Activated CD8-positive, alpha-beta memory T cell treated with anti-CD3 and anti-CD28 coated beads for 1 hour (primary cell): Measurements from ENCODE around the gene STK10.
"Not testable (repeated sequence)": the region's sequence is repeated elsewhere in the genome, so short reads cannot be mapped to it uniquely, and the experiment has no call there.

Experiments used
- DNase-seq, 2 donors: peaks; one replicate each; pipeline ENCODE4 v3.0.0-alpha.2; 2020; ENCODE audit warnings: low read depth in 1 of 2; ENCODE audit errors: extremely low read depth in 1 of 2

The STK10 gene

DNA sequence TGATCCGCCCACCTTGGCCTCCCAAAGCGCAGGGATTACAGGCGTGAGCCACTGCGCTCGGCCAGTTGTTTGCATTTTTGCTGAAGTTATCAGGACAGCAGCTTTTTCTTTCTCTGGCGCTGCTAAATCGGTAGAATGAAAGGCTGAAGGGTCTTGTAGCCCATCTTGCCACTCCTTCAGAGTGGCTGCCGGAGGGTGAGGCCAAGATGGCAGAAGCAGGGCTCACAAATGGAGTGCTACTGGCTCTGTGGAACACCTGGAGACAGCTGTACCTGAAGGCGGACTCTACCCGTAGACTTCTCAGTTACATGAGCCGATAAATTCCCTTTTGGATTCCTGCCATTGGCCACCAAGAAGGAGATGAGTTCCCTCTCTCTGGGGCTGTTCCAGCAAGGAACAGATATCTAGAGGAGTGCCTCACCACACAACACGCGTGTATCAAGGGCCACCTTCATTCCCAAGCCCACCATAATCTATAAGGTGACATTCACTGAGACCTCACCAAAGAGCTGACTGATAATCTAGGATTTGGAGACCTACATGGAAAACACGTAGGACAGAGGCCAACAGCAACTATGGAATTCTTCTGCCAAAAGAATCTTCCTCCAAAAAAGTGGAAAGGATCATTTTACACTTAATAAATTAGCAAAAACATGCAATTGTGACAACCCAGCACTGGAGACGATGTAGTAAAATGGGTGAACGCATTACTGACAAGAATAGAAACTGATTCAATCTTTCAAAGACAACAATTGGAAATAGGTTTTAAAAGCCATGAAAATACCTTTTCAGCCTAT, 21.8 kb downstream of the STK10 start:
- no peak for DNase-seq

DNA sequence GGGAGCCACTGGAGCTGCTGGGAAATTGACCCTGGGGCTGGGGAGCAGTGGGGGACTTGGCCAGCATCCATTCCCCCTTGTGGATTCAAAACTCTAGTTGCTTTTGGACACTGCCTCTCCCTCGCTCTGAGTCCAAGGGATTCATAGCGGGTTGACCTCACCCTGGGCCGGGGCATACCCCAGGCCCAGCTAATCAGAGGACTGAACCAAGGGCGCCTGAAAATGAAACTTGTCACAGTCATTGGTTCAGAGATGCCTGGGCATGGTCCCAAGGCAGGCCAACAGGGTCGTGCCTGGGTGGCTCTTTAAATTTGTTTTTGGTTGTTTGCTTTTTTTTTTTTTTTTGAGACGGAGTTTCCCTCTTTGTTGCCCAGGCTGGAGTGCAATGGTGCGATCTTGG, 22.6 kb downstream of the STK10 start:
- DNase-seq, result no peak

DNA sequence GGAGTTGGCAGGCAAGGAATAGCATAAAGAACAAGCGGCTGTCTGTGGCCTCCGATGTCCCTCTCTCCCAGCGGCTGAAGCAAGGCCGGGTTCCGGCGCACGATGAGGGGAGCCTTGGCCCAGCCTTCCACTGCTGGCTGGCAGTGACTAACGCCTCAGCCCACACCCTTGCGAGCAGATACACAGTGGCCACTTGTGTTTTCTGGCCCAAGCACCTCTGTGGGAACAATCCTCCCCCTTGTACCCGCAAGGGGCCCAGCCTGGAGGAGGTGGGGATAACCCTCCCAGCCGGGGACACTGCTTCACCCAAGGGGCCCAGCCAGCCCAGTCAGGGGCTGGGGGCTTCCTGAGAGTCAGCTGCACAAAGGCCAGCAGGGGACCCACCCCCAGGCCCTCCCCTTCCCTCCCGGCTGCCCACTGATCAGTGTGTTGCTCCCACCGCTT, 23.2 kb downstream of the STK10 start:
- no peak for DNase-seq

DNA sequence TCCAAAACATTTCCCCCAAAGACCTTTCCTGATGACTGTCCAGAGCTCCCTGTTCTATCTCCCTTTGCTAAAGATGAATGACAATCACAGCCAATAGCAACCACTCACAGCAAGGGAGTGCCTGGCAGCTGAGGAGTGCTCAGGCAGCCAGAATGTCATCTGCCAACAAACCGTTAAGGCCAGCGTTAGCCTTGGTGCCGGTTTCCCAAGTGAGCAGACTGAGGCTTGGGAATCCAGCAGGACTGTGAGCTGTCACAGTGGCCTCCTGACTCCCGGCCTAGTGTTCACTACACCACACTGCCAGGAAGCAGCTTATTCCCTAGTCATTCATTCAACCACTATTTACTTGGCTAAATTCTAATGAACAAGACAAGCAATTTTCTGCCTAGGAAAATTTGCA, 24.7 kb downstream of the STK10 start:
- no peak for DNase-seq

DNA sequence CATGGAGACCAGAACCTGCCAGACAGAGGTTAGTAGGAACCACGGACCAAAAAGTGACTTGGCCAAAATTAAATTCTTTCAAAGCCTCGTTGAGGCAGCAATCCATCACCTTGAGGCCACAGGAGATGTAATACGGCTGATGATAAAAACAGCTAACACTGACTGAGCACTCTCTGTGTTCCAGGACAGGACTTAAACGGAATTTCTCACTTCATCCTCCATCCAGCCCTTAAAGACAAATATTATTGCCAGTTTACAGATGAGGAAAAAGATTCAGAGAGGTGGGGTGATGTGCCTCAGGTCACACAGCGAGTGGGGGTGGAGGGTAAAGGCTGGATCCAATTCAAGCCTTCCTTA, 25.1 kb downstream of the STK10 start:
- DNase-seq, result no peak

DNA sequence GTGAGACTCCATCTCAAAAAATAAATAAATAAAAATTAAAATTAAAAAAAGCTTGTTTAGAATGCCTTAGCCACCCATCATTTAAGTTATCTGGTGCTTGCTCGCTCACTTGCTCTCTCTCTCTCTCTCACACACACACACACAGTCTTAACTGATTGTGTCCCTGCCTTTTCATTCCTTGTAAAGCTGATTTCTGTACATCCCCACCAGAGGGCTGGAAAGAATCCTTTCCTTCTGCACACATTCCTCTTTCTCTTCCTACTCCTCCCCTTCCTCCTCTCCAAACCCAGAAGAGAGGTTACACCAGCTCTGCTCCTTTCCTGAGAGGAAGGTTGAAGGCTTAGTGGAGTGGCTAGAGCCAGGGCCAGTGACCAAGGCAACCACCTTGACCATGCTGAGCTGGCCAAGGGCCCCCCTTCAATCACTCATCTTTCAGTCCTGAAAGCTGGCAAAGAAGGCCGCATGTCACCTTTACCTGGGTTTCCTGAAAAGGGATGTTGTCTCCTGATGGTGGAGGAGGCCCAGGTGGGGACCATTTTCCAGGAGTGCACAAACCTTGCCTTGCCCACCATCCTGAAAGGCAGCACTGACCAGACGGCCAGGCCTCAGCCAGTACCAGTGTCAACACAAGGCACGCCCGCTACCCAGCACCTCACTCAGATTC, 25.6 kb downstream of the STK10 start:
- no peak for DNase-seq

DNA sequence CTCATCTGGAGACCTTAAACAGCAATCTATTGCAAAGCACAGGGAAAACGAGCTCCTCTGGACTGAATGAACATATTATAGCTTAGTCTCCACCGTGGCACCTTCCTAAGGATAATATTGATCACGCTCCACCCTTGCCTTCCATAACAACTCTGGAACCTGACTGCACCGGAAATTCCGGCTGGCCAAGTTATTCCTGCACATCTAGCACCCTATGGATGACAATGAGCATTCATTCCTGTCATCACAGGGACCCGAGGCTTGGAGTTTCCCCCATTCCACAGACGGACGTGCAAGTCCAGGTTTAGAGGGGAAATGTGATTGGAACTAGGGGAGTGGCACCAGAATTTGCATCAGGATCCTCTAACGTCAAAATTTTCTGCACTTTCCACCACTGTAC, 27.5 kb downstream of the STK10 start:
- DNase-seq, result no peak

DNA sequence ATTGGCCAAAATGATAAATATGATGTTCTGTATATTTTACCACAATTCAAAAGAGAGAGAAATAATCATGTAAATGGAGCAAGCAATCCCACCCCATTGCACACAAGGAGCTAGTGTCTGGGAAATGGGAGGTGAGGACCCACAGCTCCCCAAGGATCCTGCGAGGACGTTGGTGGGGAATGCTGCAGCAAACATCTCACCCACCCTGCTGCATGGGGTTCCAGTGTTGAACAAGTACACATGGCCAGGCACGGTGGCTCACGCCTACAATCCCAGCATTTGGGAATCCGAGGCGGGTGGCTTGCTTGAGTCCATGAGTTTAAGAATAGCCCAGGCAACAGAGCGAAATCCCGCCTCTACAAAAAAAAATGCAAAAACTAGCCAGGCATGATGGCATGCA, 29.0 kb downstream of the STK10 start:
- DNase-seq, result no peak

DNA sequence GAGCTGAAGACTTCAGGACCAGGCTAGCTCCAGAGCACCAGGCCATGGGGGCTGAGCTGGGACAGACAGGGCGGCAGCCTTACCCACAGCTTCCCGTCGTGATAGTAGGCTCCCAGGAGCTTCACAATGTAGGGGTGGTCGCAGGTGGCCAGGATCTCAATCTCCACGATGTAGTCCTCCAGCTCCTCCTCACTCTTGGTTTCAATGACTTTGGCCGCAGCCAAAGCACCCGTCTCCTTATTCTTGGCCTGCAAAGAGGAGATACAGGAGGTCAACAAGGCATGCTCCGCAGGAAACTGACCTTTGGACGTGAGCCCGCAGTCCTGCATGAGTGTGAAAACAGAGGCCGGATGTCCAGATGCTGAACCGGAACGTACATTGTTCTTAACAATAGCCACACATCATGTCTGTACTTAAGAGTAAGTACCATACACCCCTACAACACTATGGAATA, 31.5 kb downstream of the STK10 start:
- no peak for DNase-seq

DNA sequence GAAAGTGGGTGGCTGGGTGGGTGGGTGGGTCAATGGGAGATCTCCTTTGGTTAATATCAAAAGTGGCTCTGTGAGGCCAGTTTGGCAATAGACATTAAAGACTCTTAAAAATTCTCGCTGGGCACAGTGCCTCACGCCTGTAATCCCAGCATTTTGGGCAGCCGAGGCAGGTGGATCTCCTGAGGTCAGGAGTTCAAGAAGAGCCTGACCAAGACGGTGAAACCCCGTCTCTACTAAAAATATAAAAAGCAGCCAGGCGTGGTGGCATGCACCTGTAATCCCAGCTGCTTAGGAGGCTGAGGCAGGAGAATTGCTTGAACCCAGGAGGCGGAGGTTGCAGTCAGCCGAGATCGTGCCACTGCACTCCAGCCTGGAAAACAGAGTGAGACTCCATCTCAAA, 32.9 kb downstream of the STK10 start:
- DNase-seq, result not testable (repeated sequence)

DNA sequence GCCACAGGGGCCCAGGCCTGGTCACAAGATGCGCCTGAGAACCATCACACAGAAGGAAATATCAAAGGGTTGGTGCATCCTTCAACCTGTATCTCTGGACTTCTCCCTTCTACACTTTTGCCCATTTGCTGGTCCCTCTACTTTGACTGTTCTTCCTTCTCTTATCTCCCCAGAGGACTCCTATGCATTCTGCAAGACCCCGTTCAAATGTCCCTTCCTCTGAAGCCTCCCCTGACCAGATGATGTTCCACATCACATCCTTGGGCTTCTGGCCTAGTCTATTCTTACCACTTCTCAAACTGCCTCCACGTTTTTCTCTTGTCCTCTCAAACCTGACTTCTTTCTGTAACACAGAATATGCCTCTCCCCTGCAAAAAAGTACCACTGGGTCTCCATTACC, 34.3 kb downstream of the STK10 start:
- DNase-seq, result no peak

DNA sequence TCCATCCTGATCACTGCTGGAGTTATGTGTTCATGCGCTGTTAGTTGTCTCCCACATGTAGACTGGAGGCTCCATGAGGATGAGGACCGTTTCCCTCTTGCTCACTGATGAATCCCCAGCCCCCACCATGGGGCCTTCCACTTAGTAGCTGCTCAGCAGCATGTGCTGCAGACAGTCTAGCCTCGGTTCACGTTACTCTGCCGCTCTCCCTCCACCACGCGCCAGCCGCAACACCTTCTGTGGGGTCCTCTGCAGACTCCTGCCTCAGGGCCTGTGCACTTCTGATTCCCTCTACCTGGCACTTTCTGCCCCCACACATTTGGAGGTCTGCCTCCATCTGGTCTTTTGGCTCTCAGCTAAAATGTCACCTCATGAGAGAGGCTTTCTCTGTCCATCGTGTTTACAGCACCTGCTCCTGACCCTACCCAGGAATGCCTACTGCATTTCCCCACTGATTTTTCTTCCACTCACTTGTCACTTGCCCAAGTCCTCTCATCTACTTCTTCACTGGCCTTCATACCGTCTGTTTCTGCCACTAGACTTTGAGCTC, 36.3 kb downstream of the STK10 start:
- no peak for DNase-seq

DNA sequence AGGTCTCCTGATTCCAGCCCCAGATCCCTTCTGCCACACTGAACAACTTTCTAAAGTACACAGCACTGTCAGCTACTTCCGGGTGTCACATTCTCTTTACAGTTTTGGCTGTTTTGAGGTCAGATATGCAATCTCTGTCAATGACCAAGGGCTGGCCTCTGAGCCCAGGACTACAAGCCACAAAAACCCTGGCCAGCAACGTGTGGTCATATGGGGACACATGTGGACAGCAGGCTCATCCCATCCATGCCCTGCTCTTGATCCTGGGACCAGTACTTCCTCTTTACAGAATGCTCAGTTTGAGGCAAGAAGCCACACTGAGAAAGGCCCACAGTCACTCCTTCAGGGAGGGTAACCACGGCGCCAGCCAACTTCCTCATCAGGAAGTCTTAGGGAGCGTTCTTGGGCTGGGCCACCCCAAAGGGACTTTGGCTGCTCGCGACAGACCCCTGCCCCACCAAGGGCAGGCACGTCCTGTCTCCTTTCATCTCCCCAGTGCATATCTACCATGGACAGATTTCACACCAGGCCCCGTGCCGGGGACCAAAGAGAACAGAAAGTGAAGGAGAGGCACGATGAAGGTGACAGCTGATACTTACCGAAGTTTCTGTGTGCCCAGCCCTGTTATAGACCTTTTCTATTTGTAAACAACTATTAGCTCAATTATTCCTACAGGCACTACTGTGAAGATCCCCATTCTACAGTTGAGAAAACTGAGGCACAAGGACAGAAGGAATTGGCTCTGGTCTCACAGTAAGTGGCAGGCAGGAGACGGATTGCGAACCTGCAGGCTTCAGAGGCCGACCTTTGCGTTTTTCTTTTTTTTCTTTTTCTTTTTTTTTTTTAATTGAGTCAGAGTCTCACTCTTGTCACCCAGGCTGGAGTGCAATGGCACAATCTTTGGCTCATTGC, 37.3 kb downstream of the STK10 start:
- no peak for DNase-seq

DNA sequence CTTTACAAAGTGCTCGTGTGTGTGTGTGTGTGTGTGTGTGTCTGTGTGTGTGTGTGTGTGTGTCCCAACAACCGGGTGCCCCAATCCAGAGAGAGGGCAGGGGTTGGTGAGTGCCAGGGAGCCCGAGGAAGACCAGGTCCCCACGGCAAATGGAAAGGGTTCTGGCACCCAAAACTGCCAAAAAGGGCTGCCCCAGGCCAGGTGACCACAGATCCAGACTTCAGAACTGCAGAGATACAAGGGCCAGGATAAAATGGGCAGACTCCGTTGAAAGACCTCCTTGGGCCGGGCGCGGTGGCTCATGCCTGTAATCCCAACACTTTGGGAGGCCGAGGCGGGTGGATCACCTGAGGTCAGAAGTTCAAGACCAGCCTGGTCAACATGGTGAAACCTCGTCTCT, 38.5 kb downstream of the STK10 start:
- DNase-seq, result not testable (repeated sequence)

DNA sequence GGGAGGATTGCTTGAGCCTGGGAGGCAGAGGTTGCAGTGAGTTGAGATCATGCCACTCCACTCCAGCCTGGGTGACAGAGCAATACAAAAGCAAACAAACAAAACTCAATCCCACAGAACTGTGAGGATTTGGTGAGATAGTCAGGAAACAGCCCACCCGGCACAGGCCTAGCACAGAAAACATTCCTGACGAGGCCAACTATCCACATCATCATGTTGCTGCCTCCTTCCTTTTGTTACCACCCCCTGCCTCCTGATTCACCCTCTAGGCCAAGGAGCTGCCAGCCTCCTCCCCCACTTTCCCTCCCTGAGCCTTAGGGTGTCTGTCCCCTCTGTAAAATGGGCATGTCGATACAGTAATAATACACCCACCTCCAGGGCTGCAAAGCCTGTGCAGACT, 39.0 kb downstream of the STK10 start:
- DNase-seq, result no peak

DNA sequence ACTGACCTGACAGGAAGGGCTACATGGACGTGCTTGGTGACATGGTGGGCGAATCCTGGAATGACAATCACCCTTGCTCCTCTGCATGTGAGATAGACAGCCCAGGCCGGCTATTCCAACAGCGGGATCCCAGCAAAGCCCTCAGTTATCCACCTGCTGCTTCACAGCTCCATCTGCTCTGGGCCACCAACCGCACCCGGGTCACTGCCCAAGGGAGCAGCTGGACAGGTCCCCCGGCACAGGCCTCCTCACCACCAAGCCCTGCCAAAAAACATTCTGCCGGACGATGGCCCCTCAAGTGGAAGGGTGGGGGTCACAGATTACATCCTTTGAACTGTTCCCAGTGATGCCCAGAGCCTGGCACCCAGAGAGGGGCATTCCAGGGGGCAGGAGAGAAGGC, 39.6 kb downstream of the STK10 start:
- DNase-seq, result no peak

DNA sequence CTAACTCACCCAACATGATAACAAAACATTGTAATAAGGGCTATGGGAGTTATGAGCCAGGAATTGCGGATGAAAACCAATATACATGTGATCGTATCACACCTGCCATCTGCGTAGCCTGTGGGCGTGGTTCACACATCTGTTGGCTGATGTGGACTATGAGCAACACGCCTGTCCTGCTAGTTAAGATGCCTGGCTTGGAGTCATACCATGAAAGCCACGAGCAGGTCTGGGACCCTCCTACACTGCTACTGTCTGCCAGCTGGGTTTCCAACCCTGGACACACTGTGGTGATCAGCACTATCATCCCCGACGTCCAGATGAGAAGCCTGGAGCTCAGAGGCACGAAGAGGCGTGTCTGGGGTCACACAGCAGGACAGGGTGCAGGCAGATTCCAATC, 40.2 kb downstream of the STK10 start:
- DNase-seq, result no peak

DNA sequence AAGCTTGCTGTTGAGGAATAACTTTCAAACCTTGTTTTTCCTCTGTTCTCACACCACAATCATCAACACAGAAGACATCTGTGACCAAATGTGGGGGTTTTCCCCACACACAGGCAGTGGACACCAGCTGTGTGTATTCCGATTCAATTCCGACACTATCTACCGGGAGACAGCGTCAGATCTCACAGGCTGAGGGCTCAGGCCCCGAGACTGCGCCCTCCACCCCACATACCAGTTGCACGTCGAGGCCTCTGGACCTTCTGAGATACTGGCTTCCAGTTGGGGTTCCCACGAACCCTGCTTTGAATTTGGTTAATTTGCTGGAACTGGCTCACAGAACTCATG, 41.3 kb downstream of the STK10 start:
- DNase-seq, result no peak

DNA sequence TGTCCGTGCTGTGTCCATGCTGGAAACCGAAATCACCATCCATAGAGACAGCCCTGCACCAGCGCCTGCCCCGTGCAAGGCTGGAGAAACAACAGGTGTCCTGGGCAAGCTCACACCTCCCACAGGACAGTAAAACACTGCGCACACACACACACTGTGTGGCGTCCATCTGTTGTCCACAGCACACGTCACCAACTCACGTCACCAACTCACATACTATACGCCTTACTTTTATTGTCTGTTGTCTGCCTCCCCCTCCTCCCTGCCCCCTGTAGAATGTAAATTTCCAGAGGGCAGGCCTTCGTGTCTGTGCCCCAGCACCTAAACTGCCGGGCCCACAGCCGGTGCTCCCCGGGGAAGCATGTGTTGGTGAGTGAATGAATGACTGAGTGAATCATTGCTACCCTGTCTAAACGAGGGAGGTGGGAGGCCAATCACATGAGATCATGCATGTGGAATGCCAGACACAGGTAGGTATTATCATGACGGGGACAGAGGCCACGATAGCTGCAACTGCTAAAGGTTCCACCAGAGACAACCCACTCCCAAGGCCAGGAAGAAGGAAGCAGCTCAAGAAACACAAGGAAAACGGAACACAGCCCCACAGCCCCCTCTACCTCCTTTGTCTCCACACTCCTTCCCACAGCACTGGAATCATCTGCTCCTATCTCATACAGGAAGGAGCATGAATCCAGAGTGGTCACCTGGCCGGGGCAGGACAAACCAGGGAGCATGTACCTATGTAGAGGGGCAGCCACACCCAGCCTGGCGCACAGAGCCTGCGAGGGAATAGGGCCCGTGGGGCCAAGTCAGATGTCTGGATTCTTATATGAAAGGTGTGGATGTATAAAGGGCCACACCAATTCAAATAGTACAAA, 41.9 kb downstream of the STK10 start:
- DNase-seq, result no peak
